GM12878 (cell line): ENCODE results near the gene NHS. TPM values are rescaled to one million over a fixed set of nuclear protein-coding genes. Genes with fewer than 3 reads are reported as not detected.

ENCODE experiments used
- ATAC-seq: fragments of 200-7000 bp; cut with Tn5 transposase; 3 replicates; pipeline ENCODE4 v1.9.1; 2020; ENCODE audit warnings: mild to moderate bottlenecking, moderate library complexity
- BruUV-seq: library from RNA; stranded (reverse); fragments of 400-500 nt; replicated peaks from 2 replicates; lab custom pipeline; 2021; lab: Mats Ljungman, UMichigan
- CTCF ChIA-PET: fragments of 300-600 bp; sonication (Branson Sonifier 250); formaldehyde crosslinking; extraction: SDS; loops from one replicate; lab custom pipeline; 2021; ENCODE audit warnings: inconsistent platforms; lab: Yijun Ruan, JAX
- POLR2A ChIA-PET: fragments of 350-600 bp; formaldehyde crosslinking; extraction: SDS; loops from one replicate; lab custom pipeline; 2021; ENCODE audit warnings: inconsistent platforms; lab: Charles Lee
- RAD21 ChIA-PET: fragments of 300-600 bp; sonication (Branson Sonifier 250); formaldehyde crosslinking; loops from one replicate; lab custom pipeline; 2023; ENCODE audit warnings: antibody characterized with exemption; ENCODE audit not compliant: unreplicated experiment; lab: Charles Lee
- SMC1A ChIA-PET: fragments of 300-600 bp; sonication (Branson Sonifier 250); formaldehyde crosslinking; loops from one replicate; lab custom pipeline; 2023; ENCODE audit not compliant: unreplicated experiment, uncharacterized antibody; lab: Charles Lee
- DNase-seq: peaks from one replicate; pipeline ENCODE4 v3.0.0-alpha.2; 2011; ENCODE audit warnings: low read depth, low spot score
- FAIRE-seq: peaks from 3 replicates; lab custom pipeline; 2011; peaks lifted over from hg19 to GRCh38; lab: Jason Lieb, UNC
- H2AFZ ChIP-seq: 2 replicates; pipeline ENCODE4 v1.6.0; 2011; ENCODE audit warnings: low read depth, low read length, control low read depth; ENCODE audit not compliant: control insufficient read depth
- H3K27ac ChIP-seq: 2 replicates; pipeline ENCODE4 v1.5.1; 2011; ENCODE audit warnings: control low read depth; ENCODE audit not compliant: control insufficient read depth, insufficient read depth
- H3K27me3 ChIP-seq, 2 experiments: replicated peaks in 1 of 2; 2 replicates each; pipeline versions ENCODE4 v1.6.0 to v1.6.1; 2011; ENCODE audit warnings: low read length in 1 of 2; ENCODE audit not compliant: control insufficient read depth in 2 of 2, insufficient read depth in 2 of 2
- H3K36me3 ChIP-seq, 2 experiments: 2 replicates each; pipeline ENCODE4 v1.5.1; 2011; ENCODE audit warnings: low read length in 1 of 2; ENCODE audit not compliant: control insufficient read depth in 2 of 2, insufficient read depth in 2 of 2
- H3K4me1 ChIP-seq: 2 replicates; pipeline ENCODE4 v1.6.1; 2011; ENCODE audit warnings: mild to moderate bottlenecking, low read length, moderate library complexity, mixed read lengths; ENCODE audit not compliant: control insufficient read depth, insufficient read depth
- H3K4me2 ChIP-seq: 2 replicates; pipeline ENCODE4 v1.6.0; 2011; ENCODE audit warnings: control low read depth; ENCODE audit not compliant: control insufficient read depth, insufficient read depth
- H3K4me3 ChIP-seq: fragments of 200-600 bp; sonication (generic); 2 replicates; pipeline ENCODE4 v1.5.1; 2016
- H3K79me2 ChIP-seq: 2 replicates; pipeline ENCODE4 v1.6.0; 2011; ENCODE audit warnings: low read length; ENCODE audit not compliant: control insufficient read depth, insufficient read depth
- H3K9ac ChIP-seq: 2 replicates; pipeline ENCODE4 v1.8.0; 2011; ENCODE audit warnings: low read length, control low read depth, mixed read lengths; ENCODE audit not compliant: control insufficient read depth, insufficient read depth
- H3K9me3 ChIP-seq: replicated peaks from 3 replicates; pipeline ENCODE4 v1.5.1; 2011; ENCODE audit warnings: mild to moderate bottlenecking, low read length; ENCODE audit not compliant: control insufficient read depth, insufficient read depth
- H4K20me1 ChIP-seq: 2 replicates; pipeline ENCODE4 v1.6.0; 2011; ENCODE audit not compliant: control insufficient read depth, insufficient read depth
- SPI1 ChIP-seq: IDR thresholded peaks from 2 replicates; pipeline ENCODE4 v1.6.1; 2011; ENCODE audit warnings: low read depth, mild to moderate bottlenecking, low read length, moderate library complexity, borderline replicate concordance; ENCODE audit not compliant: insufficient read depth
- TAF1 ChIP-seq: IDR thresholded peaks from 2 replicates; pipeline ENCODE4 v1.6.1; 2011; ENCODE audit warnings: mild to moderate bottlenecking, low read depth, low read length, borderline replicate concordance
- WGBS: methylation state at CpG from one replicate; pipeline ENCODE4 v1.1.6; 2016; ENCODE audit warnings: low lambda C conversion rate; ENCODE audit not compliant: insufficient replicate concordance, insufficient coverage; ENCODE audit errors: missing lambda C conversion rate; 5-methylcytosine and 5-hydroxymethylcytosine counted together
- in situ Hi-C: fragments of 300-500 bp; cut with MboI; formaldehyde crosslinking; loops from 9 replicates; pipeline ENCODE4 v1.14.3; 2018; ENCODE audit warnings: mixed read lengths
- intact Hi-C: fragments of 100-400 bp; cut with micrococcal nuclease; formaldehyde crosslinking; loops from one replicate; pipeline ENCODE4 v1.14.2; 2022; ENCODE audit not compliant: unreplicated experiment
- polyA plus RNA-seq, 11 experiments: library from polyadenylated mRNA; depleted of rRNA in 4 of 11; unstranded in 6 of 11; stranded (reverse) in 5 of 11; fragments of >200 nt; fragmentation: Nextera tagmentation in 4 of 11; fragmentation: Illumina TruSeq in 1 of 11; extraction: Ambion mirVana in 4 of 11; extraction: Trizol in 1 of 11; gene quantifications; 1 replicate in 1 of 11; 2 replicates in 10 of 11; pipeline versions ENCODE4 v1.2.1 to v1.2.3, GENCODE V29; 2011 to 2016; ENCODE audit warnings: inconsistent platforms in 2 of 11, missing spikeins in 2 of 11, low read depth in 1 of 11
- total RNA-seq, 4 experiments: library from RNA; depleted of rRNA in 3 of 4; stranded (reverse); fragments of >200 nt in 3 of 4; fragmentation: Illumina TruSeq in 1 of 4; extraction: Trizol in 1 of 4; gene quantifications; 2 replicates each; pipeline versions ENCODE4 v1.2.1 to v1.2.3, GENCODE V29; 2013 to 2021
- TF ChIP-seq, protein P1 (sequence below): fragments of 450-650 bp; IDR thresholded peaks from 2 replicates; pipeline ENCODE4 v1.6.1; 2016; ENCODE audit warnings: mild to moderate bottlenecking

The NHS gene
- total and polyA plus RNA-seq, 10 of the 15 experiments (the other 5 are each of a cell fraction or from before 2014, with no cell fraction given): under 0.01 to 0.07 (median 0.03) TPM; not detected in 7

DNA sequence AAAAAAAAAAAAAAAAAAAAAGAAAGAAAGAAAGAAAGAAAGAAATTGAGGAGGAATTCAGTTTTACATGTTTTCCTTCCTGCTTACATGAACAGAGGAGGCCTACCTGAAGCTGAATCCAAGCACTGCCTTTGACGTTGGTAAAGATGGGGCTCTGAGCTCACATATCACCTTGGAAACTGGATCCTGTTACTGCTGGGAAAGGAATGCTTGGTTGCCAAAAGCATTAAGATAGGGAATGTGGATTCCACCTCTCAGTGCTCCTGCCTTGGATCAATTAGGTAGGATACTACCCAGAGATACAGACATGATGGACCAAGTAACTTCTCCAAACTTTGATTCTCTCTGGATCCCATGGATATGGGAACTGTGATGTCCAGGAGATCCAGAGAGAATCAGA is 50.6 kb downstream of the NHS start:
- in situ Hi-C loops: no loop called here
- H3K79me2 ChIP-seq: no peaks in the 10 kb centered on the region
- TF ChIP-seq SPI1: no peak
- TF ChIP-seq, all 136 proteins: peak for 0
- RAD21 ChIA-PET: no interaction called here
- Histone ChIP-seq H3K27ac (no peak overlapping the region), H3K9ac (no peak overlapping the region), H3K4me3 (no peak overlapping the region), H3K36me3 (no peaks in the 10 kb centered on the region), H3K4me2 (no peak overlapping the region), H3K27me3 (peaks cover 0 to 1% of the 10 kb centered on the region in 2 experiments; a peak in 1 of 4 replicates), H4K20me1 (no peaks in the 10 kb centered on the region), H3K9me3 (no peaks in the 10 kb centered on the region), H2AFZ (no peak overlapping the region), H3K4me1 (no peaks in the 10 kb centered on the region)
- ATAC-seq (no peak), DNase-seq (no peak), FAIRE-seq (no peak)
- 60% methylated on average over 1 of the region's 1 CpG for WGBS
- CTCF ChIA-PET: no interaction called here
- intact Hi-C loops: no loop called here
- no TSS peak for BruUV-seq
- POLR2A ChIA-PET: no interaction called here
- SMC1A ChIA-PET: no interaction called here

DNA sequence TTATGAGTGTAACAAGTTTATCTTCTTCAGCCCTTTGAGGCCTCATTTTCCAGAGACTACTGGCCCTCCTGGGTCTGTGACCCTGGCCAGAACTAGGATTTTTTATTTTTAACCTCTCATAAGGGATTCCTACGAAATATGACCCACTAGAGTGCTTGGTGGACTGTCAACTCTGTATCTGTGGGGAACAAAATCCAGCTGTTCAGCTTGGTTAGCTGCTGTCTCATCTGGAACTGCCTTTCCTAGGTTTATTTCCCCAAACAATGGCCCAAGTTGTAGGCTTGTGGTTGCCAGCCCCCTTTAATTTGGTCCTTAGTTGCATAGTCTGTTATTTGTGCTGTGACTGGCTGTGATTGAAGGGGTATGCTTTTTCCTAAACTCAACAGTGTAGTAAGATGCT is 56.2 kb downstream of the NHS start:
- intact Hi-C loops (no loop called here), in situ Hi-C loops (no loop called here)
- Histone ChIP-seq H3K79me2 (no peaks in the 10 kb centered on the region), H3K27ac (no peak overlapping the region), H3K4me2 (no peak overlapping the region), H3K36me3 (no peaks in the 10 kb centered on the region), H3K9ac (no peak overlapping the region), H3K4me1 (no peaks in the 10 kb centered on the region), H3K4me3 (no peak overlapping the region), H3K9me3 (no peaks in the 10 kb centered on the region), H4K20me1 (no peaks in the 10 kb centered on the region), H2AFZ (no peak overlapping the region), H3K27me3 (no peaks in the 10 kb centered on the region)
- ChIA-PET POLR2A (no interaction called here), RAD21 (no interaction called here), CTCF (no interaction called here), SMC1A (no interaction called here)
- no peak for ATAC-seq
- DNase-seq: no peak
- WGBS: 0% methylated on average over 1 of the region's 1 CpG
- no TSS peak for BruUV-seq
- FAIRE-seq: no peak
- no peak for TF ChIP-seq TAF1
- TF ChIP-seq, protein P1, sequence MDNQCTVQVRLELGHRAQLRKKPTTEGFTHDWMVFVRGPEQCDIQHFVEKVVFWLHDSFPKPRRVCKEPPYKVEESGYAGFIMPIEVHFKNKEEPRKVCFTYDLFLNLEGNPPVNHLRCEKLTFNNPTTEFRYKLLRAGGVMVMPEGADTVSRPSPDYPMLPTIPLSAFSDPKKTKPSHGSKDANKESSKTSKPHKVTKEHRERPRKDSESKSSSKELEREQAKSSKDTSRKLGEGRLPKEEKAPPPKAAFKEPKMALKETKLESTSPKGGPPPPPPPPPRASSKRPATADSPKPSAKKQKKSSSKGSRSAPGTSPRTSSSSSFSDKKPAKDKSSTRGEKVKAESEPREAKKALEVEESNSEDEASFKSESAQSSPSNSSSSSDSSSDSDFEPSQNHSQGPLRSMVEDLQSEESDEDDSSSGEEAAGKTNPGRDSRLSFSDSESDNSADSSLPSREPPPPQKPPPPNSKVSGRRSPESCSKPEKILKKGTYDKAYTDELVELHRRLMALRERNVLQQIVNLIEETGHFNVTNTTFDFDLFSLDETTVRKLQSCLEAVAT: no peak
